LNCaP clone FGC (cell line): Measurements from ENCODE around the gene PROCA1.
"Not testable (repeated sequence)": the region's sequence is repeated elsewhere in the genome, so short reads cannot be mapped to it uniquely, and the experiment has no call there.

Experiments used
- DNase-seq: peaks from one replicate; pipeline ENCODE4 v3.0.0-alpha.2; 2011; ENCODE audit warnings: low read depth
- H3K4me3 ChIP-seq: 2 replicates; pipeline ENCODE4 v1.5.1; 2011; ENCODE audit warnings: mild to moderate bottlenecking, low read depth, low read length, control low read depth
- CTCF ChIP-seq: IDR thresholded peaks from 2 replicates; pipeline ENCODE4 v1.5.1; 2012; ENCODE audit warnings: mild to moderate bottlenecking; ENCODE audit not compliant: control insufficient read depth, insufficient read depth; ENCODE audit errors: extremely low read depth

The PROCA1 gene

GRCh38 chr17:28669918-28670317, 41.8 kb downstream of the PROCA1 start:
- H3K4me3 ChIP-seq: no peak overlapping the region
- no peak for TF ChIP-seq CTCF
- DNase-seq: no peak

- H3K4me3 ChIP-seq: no peak overlapping the region
- TF ChIP-seq CTCF: no peak
- no peak for DNase-seq
Observed at GRCh38 chr17:28667870-28668269, 43.8 kb downstream of the PROCA1 start.

- TF ChIP-seq CTCF: no peak
Observed at GRCh38 chr17:28665994-28666393, 45.7 kb downstream of the PROCA1 start.

GRCh38 chr17:28663723-28664122, 48.0 kb downstream of the PROCA1 start:
- TF ChIP-seq CTCF: no peak
- H3K4me3 ChIP-seq: peak overlapping the region; percentile 89
- no peak for DNase-seq

More at GRCh38 chr17:28665994-28666393, 45.7 kb downstream of the PROCA1 start:
- H3K4me3 ChIP-seq: no peak overlapping the region
- no peak for DNase-seq

GRCh38 chr17:28662527-28662829, 49.2 kb downstream of the PROCA1 start:
- peak overlapping the region; percentile 89 for H3K4me3 ChIP-seq
- no peak for TF ChIP-seq CTCF
- DNase-seq: no peak

GRCh38 chr17:28661635-28662526, 49.8 kb downstream of the PROCA1 start, which contains the start of the genes SDF2 and SUPT6H:
SDF2 (minus strand) TSS chr17:28661906; CDS start chr17:28661876, 30 bp downstream.
SUPT6H (plus strand) TSS chr17:28662205; CDS start chr17:28673402, 11,197 bp downstream.
- no peak for TF ChIP-seq CTCF
- H3K4me3 ChIP-seq: peak within 1 kb of the TSS; percentile 89
- DNase-seq: peak; percentile 32

- not testable (repeated sequence) for DNase-seq
Observed at GRCh38 chr17:28659497-28659881, 52.2 kb downstream of the PROCA1 start.

GRCh38 chr17:28658766-28659496, 52.8 kb downstream of the PROCA1 start:
- H3K4me3 ChIP-seq, DNase-seq: not testable (repeated sequence)

More at GRCh38 chr17:28659497-28659881, 52.2 kb downstream of the PROCA1 start:
- not testable (repeated sequence) for H3K4me3 ChIP-seq

GRCh38 chr17:28658342-28658741, 53.3 kb downstream of the PROCA1 start:
- not testable (repeated sequence) for DNase-seq, H3K4me3 ChIP-seq
